ENCODE results near the gene GJA1.

GJA1 gene

DNA sequence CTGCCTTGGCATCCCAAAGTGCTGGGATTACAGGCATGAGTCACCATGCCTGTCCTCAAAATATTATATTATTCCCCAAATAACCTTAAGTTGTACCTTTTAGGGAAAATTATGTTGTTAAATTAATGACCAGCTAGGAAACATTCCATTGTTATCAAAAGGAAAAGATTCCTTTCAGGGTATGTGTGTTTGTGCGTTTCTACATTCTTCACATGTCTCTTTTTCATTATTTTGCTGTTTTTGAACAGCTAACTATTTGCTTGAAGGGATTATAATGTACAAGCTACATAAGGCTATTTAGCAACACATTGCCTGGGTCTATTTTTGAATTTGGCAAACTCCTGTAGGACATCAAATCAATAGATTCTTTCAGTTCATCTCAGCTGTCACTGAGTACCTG lies 57.1 kb downstream of the GJA1 start:
- TF ChIP-seq, protein P1, sequence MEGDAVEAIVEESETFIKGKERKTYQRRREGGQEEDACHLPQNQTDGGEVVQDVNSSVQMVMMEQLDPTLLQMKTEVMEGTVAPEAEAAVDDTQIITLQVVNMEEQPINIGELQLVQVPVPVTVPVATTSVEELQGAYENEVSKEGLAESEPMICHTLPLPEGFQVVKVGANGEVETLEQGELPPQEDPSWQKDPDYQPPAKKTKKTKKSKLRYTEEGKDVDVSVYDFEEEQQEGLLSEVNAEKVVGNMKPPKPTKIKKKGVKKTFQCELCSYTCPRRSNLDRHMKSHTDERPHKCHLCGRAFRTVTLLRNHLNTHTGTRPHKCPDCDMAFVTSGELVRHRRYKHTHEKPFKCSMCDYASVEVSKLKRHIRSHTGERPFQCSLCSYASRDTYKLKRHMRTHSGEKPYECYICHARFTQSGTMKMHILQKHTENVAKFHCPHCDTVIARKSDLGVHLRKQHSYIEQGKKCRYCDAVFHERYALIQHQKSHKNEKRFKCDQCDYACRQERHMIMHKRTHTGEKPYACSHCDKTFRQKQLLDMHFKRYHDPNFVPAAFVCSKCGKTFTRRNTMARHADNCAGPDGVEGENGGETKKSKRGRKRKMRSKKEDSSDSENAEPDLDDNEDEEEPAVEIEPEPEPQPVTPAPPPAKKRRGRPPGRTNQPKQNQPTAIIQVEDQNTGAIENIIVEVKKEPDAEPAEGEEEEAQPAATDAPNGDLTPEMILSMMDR (conservative IDR thresholded peaks at IDR 0.05; ENCODE audit: low read depth, low read length), result no peak
- H3K4me3 ChIP-seq (ENCODE audit: low read depth, low read length), result no peak overlapping the region
- DNase-seq (ENCODE audit: low read depth), result peak; percentile 31

DNA sequence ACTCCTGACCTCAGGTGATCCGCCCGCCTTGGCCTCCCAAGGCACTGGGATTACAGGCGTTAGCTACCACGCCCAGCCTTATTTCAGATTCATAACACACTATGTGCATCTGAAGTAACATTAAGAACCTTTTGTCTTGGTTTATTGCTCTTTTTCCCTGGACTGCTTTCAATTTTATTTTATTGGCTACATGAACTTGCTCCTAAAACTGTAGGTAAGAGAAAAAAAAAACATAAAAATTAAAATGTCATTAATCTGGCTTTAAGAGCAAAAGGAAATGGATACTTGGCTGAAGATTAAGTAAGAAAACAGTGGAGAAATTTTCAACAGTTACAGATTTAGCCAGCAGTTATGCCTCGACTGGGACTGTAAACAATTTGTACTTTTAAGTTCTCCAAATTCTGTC lies 62.5 kb downstream of the GJA1 start:
- TF ChIP-seq, protein P1 (conservative IDR thresholded peaks at IDR 0.05; ENCODE audit: low read depth, low read length), result no peak
- DNase-seq (ENCODE audit: low read depth), result no peak
- no peak overlapping the region for H3K4me3 ChIP-seq (ENCODE audit: low read depth, low read length)

DNA sequence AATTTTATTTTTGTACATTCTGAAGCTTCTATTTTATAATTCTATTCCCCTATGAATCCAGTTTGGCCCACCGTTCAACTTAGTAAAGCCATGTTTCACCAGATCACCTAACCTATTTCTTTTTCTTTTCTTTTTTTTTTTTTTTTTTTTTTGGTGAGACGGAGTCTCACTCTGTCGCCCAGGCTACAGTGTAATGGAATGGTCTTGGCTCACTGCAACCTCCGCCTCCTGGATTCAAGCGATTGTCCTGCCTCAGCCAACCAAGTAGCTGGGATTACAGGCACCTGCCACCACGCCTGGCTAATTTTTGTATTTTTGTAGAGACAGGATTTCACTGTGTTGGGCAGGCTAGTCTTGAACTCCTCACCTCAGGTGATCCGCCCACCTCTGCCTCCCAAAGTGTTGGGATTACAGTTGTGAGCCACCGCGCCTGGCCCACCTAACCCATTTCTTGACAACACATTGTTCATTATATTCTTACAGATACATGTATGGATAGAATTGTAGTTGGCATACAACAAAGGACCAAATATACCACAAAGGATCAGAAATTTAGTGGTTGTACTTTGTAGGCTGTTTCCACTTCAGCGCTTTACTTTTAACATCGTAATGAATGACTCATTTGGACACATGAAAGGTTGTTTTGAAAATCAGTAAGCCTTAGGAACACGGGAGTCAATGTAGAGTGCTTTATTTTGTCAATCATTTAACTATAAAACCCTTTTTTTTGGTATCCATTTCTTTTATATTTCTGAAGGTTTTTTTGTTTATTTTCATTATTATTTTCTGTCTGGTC lies 63.2 kb downstream of the GJA1 start:
- DNase-seq (ENCODE audit: low read depth), result no peak
- H3K4me3 ChIP-seq (ENCODE audit: low read depth, low read length), result no peak overlapping the region
- TF ChIP-seq, protein P1 (conservative IDR thresholded peaks at IDR 0.05; ENCODE audit: low read depth, low read length), result no peak
